SJSA1 (cell line): ENCODE data around the gene MBD1. TPM values are rescaled to one million over a fixed set of nuclear protein-coding genes. Genes with fewer than 3 reads are reported as not detected.
"Not testable (repeated sequence)": the region's sequence is repeated elsewhere in the genome, so short reads cannot be mapped to it uniquely, and the experiment has no call there.

Source experiments
- DNase-seq, 2 experiments: peaks; one replicate each; pipeline ENCODE4 v3.0.0-alpha.2; 2015 to 2020; ENCODE audit warnings: low spot score in 2 of 2, low read depth in 1 of 2
- H3K27ac ChIP-seq: fragments of 250-450 bp; sonication (Bioruptor Pico); 2 replicates; pipeline ENCODE4 v1.5.1; 2020; ENCODE audit warnings: mild to moderate bottlenecking, moderate library complexity
- H3K27me3 ChIP-seq: fragments of 250-450 bp; sonication (Bioruptor Pico); replicated peaks from 2 replicates; pipeline ENCODE4 v1.5.1; 2020; ENCODE audit warnings: mild to moderate bottlenecking, moderate library complexity
- H3K36me3 ChIP-seq: fragments of 250-450 bp; sonication (Bioruptor Pico); 2 replicates; pipeline ENCODE4 v1.5.1; 2020; ENCODE audit warnings: mild to moderate bottlenecking
- H3K4me1 ChIP-seq: fragments of 250-450 bp; sonication (Bioruptor Pico); replicated peaks from 2 replicates; pipeline ENCODE4 v1.6.1; 2021; ENCODE audit warnings: mild to moderate bottlenecking
- H3K4me3 ChIP-seq: fragments of 250-450 bp; sonication (Bioruptor Pico); 2 replicates; pipeline ENCODE4 v1.5.1; 2020; ENCODE audit warnings: mild to moderate bottlenecking
- H3K9me3 ChIP-seq: fragments of 250-450 bp; sonication (Bioruptor Pico); replicated peaks from 2 replicates; pipeline ENCODE4 v1.5.1; 2020; ENCODE audit warnings: mild to moderate bottlenecking
- total RNA-seq: library from RNA; depleted of rRNA; stranded (reverse); fragments of >200 nt; shearing (Covaris generic); gene quantifications from 2 replicates; pipeline ENCODE4 v1.2.3, GENCODE V29; 2014; rRNA removed

The MBD1 gene
- total RNA-seq = 51.1 and 64.4 TPM in 2 replicates

- DNase-seq = peak; percentile 98 to 99
- Histone ChIP-seq H3K27ac (peak within 1 kb of the TSS; percentile 54), H3K4me3 (peak within 1 kb of the TSS; percentile 83), H3K27me3 (no peaks in the 10 kb centered on the region), H3K9me3 (no peaks in the 10 kb centered on the region), H3K4me1 (peaks cover 28% of the 10 kb centered on the region), H3K36me3 (peaks cover 89% of the 10 kb centered on the region)
Measured at GRCh38 chr18:50281295-50281971, at the start of gene MBD1. MBD1 (minus strand) TSS chr18:50281523; CDS start chr18:50279992, 1,531 bp downstream.

- no peak for DNase-seq
- Histone ChIP-seq H3K36me3 (no peaks in the 10 kb centered on the region), H3K4me3 (no peak overlapping the region), H3K4me1 (no peaks in the 10 kb centered on the region), H3K27me3 (peaks cover 4% of the 10 kb centered on the region; the same call in 1 of the 2 replicates), H3K9me3 (no peaks in the 10 kb centered on the region), H3K27ac (no peak overlapping the region)
Measured at GRCh38 chr18:50330176-50330575, 48.9 kb upstream of the MBD1 start.

DNA sequence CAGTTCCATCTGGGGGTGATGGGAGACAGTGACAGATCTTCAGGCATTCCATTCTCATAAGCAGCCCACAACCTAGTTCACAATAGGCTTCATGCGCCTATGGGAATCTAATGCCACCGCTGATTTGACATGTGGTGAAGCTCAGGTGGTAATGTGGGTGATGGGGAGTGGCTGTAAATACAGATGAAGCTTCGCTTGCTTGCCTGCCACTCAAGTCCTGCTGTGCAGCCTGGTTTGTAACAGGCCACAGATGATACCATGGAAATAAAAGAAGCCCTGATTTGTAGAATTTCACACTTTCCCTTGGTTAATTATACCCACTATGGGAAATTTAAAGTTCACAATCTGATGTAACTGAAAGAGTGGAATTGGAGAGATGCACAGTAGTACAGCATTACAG lies 46.7 kb upstream of the MBD1 start:
- peaks cover 2% of the 10 kb centered on the region; the same call in 1 of the 2 replicates for H3K27me3 ChIP-seq
- H3K4me3 ChIP-seq = no peak overlapping the region
- DNase-seq = no peak
- H3K27ac ChIP-seq = no peak overlapping the region
- H3K4me1 ChIP-seq = no peaks in the 10 kb centered on the region
- no peaks in the 10 kb centered on the region for H3K36me3 ChIP-seq
- H3K9me3 ChIP-seq = no peaks in the 10 kb centered on the region

- Histone ChIP-seq H3K27ac (no peak overlapping the region), H3K9me3 (no peaks in the 10 kb centered on the region), H3K4me1 (no peaks in the 10 kb centered on the region), H3K4me3 (no peak overlapping the region), H3K36me3 (no peaks in the 10 kb centered on the region), H3K27me3 (peaks cover 27% of the 10 kb centered on the region)
- no peak for DNase-seq
Measured at GRCh38 chr18:50320719-50321118, 39.4 kb upstream of the MBD1 start.

GRCh38 chr18:50315100-50315871 lies 34.0 kb upstream of the MBD1 start:
- H3K4me1 ChIP-seq = no peaks in the 10 kb centered on the region
- peaks cover 27% of the 10 kb centered on the region for H3K27me3 ChIP-seq
- H3K9me3 ChIP-seq = no peaks in the 10 kb centered on the region
- no peak overlapping the region for H3K27ac ChIP-seq
- no peak overlapping the region for H3K4me3 ChIP-seq
- H3K36me3 ChIP-seq = no peaks in the 10 kb centered on the region
- no peak for DNase-seq

- Histone ChIP-seq H3K4me3 (no peak overlapping the region), H3K27ac (no peak overlapping the region), H3K4me1 (no peaks in the 10 kb centered on the region), H3K9me3 (no peaks in the 10 kb centered on the region), H3K36me3 (no peaks in the 10 kb centered on the region), H3K27me3 (peaks cover 20% of the 10 kb centered on the region)
- DNase-seq = no peak
Measured at GRCh38 chr18:50313873-50314460, 32.6 kb upstream of the MBD1 start.

DNA sequence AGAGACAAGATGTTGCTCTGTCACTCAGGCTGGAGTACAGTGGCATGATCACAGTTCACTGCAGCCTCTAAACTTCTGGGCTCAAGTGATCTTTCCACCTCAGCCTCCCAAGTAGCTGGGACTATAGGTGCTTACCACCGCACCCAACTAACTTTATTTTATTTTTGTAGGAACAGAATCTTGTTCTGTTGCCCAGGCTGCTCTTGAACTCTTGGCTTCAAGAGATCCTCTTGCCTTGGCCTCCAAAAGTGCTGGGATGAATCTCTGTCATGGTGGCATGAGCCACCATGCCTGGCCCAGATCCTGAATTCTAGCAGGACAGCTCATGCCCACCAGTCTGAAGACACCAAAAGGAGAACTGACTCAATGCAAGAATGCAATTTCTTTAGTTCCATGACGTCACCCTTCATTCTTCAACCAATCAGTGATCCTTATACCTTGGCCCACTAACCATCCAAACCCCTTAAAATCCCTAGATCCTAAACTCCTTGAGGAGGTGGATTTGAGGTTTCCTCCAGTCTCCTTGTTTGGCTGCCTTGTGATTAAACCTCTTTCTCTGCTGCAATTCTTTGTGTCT lies 31.8 kb upstream of the MBD1 start:
- Histone ChIP-seq H3K4me3 (no peak overlapping the region), H3K27ac (no peak overlapping the region), H3K4me1 (no peaks in the 10 kb centered on the region; the same call in 1 of the 2 replicates), H3K27me3 (peaks cover 13% of the 10 kb centered on the region; the same call in 1 of the 2 replicates), H3K9me3 (no peaks in the 10 kb centered on the region; the same call in 1 of the 2 replicates), H3K36me3 (0 out of 2 replicates have a peak, but pooled peaks cover 2% of the 10 kb centered on the region)
- DNase-seq = no peak

DNA sequence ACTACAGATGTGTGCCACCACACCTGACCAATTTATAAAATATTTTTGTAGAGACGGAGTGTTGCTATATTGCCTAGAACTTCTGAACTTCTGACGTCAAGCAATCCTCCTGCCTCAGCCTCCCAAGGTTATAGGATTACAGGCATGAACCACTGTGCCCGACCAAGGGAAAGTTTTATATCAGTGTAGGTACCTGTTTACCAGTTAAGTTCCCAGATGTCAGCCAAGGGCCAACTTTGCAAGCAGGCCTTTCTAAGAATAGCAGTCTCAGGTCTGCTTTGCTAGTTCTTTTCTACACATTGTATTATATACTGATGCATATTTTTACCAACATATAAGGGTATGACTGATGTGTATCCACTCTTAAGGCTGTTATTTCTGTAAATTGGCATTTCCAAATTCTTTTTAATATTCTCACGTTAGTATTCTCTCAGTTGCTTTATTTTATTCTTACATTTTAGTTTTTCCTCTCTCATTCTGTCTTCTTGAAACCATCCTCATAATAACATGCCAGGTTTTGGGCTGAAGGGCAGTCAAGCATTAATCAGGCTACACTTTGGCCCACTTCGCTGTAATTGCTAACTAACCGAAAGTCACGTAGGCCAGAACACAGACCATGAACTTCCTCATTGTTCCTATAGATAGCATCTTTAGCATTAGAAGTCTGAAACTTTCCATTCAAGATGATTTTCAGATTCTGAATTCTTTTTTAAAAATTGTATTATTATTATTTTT lies 31.1 kb upstream of the MBD1 start:
- Histone ChIP-seq H3K27me3 (peaks cover 12% of the 10 kb centered on the region; the same call in 1 of the 2 replicates), H3K27ac (no peak overlapping the region), H3K4me1 (peaks cover 2% of the 10 kb centered on the region; the same call in 1 of the 2 replicates), H3K9me3 (no peaks in the 10 kb centered on the region; the same call in 1 of the 2 replicates), H3K4me3 (no peak overlapping the region), H3K36me3 (0 out of 2 replicates have a peak, but pooled peaks cover 4% of the 10 kb centered on the region)
- DNase-seq = no peak

DNA sequence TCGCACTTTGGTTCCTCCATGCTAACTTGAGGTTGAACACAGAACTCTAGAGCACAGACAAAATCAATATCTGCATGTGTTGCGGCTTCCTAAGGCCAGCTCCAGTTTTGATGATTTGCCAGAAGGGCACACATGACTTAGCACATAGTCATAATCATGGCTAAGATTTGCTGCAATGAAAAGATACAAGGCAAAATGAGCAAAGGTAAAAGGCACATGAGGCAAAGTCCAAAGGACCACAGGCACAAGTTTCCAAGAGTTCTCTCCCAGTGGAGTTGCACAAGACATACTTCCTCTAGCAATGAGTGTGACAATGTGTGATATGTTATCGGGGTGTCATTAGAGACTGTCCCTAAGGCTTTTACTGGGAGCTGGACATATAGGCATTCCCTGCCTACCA lies 30.3 kb upstream of the MBD1 start:
- 0 out of 2 replicates have a peak, but pooled peaks cover 4% of the 10 kb centered on the region for H3K36me3 ChIP-seq
- no peaks in the 10 kb centered on the region; the same call in 1 of the 2 replicates for H3K9me3 ChIP-seq
- DNase-seq = no peak
- H3K4me3 ChIP-seq = no peak overlapping the region
- H3K27ac ChIP-seq = no peak overlapping the region
- peaks cover 4% of the 10 kb centered on the region; the same call in 1 of the 2 replicates for H3K4me1 ChIP-seq
- peaks cover 12% of the 10 kb centered on the region; the same call in 1 of the 2 replicates for H3K27me3 ChIP-seq

DNA sequence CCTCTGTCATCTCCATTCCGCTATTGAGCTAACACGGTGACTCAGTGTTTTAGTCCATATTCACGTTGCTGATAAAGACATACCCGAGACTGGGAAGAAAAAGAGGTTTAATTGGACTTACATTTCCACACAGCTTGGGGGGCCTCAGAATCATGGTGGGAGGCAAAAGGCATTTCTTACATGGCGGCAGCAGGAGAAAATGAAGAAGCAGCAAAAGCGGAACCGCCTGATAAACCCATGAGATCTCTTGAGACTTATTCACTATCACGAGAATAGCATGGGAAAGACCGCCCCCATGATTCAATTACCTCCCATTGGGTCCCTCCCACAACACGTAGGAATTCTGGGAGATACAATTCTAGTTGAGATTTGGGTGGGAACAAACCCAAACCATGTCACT lies 28.8 kb upstream of the MBD1 start:
- Histone ChIP-seq H3K9me3 (no peaks in the 10 kb centered on the region; the same call in 1 of the 2 replicates), H3K4me1 (peaks cover 4% of the 10 kb centered on the region; the same call in 1 of the 2 replicates), H3K27ac (no peak overlapping the region), H3K4me3 (no peak overlapping the region), H3K36me3 (0 out of 2 replicates have a peak, but pooled peaks cover 4% of the 10 kb centered on the region), H3K27me3 (peaks cover 12% of the 10 kb centered on the region)
- no peak for DNase-seq

- not testable (repeated sequence) for H3K36me3 ChIP-seq, H3K27ac ChIP-seq, H3K4me3 ChIP-seq, H3K9me3 ChIP-seq, H3K4me1 ChIP-seq, DNase-seq
- peaks cover 14% of the 10 kb centered on the region for H3K27me3 ChIP-seq
Measured at GRCh38 chr18:50308851-50309250, 27.5 kb upstream of the MBD1 start.

- peaks cover 4% of the 10 kb centered on the region; the same call in 1 of the 2 replicates for H3K4me1 ChIP-seq
- H3K36me3 ChIP-seq = 0 out of 2 replicates have a peak, but pooled peaks cover 4% of the 10 kb centered on the region
- H3K27ac ChIP-seq = no peak overlapping the region
- peak; percentile 38 to 86 for DNase-seq
- H3K9me3 ChIP-seq = no peaks in the 10 kb centered on the region; the same call in 1 of the 2 replicates
- H3K27me3 ChIP-seq = peaks cover 14% of the 10 kb centered on the region
- H3K4me3 ChIP-seq = peak overlapping the region; percentile 32
Measured at GRCh38 chr18:50307738-50308470, 26.6 kb upstream of the MBD1 start.
